K562 (cell line): ENCODE measurements around the gene WIF1. TPM values are rescaled to one million over a fixed set of nuclear protein-coding genes. Genes with fewer than 3 reads are reported as not detected.

Experiments
- ATAC-seq: fragments of 200-7000 bp; cut with Tn5 transposase; 3 replicates; pipeline ENCODE4 v1.9.1; 2020; ENCODE audit warnings: moderate library complexity
- BruUV-seq: library from RNA; stranded (reverse); fragments of 400-500 nt; replicated peaks from 2 replicates; lab custom pipeline; 2021; lab: Mats Ljungman, UMichigan
- CTCF ChIA-PET: fragments of 300-600 bp; formaldehyde crosslinking; extraction: SDS; loops from one replicate; lab custom pipeline; 2021; ENCODE audit warnings: low intra/inter-chr PET ratio; lab: Yijun Ruan, JAX
- POLR2A ChIA-PET: fragments of 300-600, 350-650 bp; sonication (Branson Sonifier 250); formaldehyde crosslinking; extraction: SDS; loops from one replicate; lab custom pipeline; 2021; ENCODE audit warnings: antibody characterized with exemption, inconsistent platforms; lab: Yijun Ruan, JAX
- DNase-seq, 4 experiments: peaks; one replicate each; pipeline versions ENCODE4 v3.0.0 to v3.0.0-alpha.2; 2011 to 2018; ENCODE audit warnings: low spot score in 3 of 4, mixed read lengths in 3 of 4; ENCODE audit errors: extremely low read depth in 1 of 4
- FAIRE-seq: peaks from 2 replicates; lab custom pipeline; 2011; peaks lifted over from hg19 to GRCh38; lab: Jason Lieb, UNC
- H2AFZ ChIP-seq: 2 replicates; pipeline ENCODE4 v1.6.0; 2011; ENCODE audit warnings: low read depth, low read length, control low read depth, inconsistent platforms
- H3K27ac ChIP-seq: fragments of 200-600 bp; 3 replicates; pipeline ENCODE4 v1.8.0; 2011; ENCODE audit warnings: low read depth, mild to moderate bottlenecking, control low read depth, inconsistent platforms, low read length, moderate library complexity, mixed read lengths; ENCODE audit errors: extremely low read depth
- H3K27me3 ChIP-seq, 2 experiments: fragments of 300-600 bp in 1 of 2; 2 replicates in 1 of 2; 3 replicates in 1 of 2; pipeline versions ENCODE4 v1.6.0 to v1.8.0; 2011; ENCODE audit warnings: inconsistent platforms in 2 of 2, low read length in 2 of 2, mild to moderate bottlenecking in 1 of 2, mixed read lengths in 1 of 2, moderate library complexity in 1 of 2; ENCODE audit not compliant: control insufficient read depth in 2 of 2, insufficient read depth in 2 of 2
- H3K36me3 ChIP-seq: fragments of 300-600 bp; 3 replicates; pipeline ENCODE4 v1.8.0; 2011; ENCODE audit warnings: mild to moderate bottlenecking, low read length, inconsistent platforms; ENCODE audit not compliant: control insufficient read depth, insufficient read depth
- H3K4me1 ChIP-seq, 2 experiments: fragments of 200-600 bp in 1 of 2; replicated peaks in 1 of 2; 2 replicates in 1 of 2; 3 replicates in 1 of 2; pipeline versions ENCODE4 v1.5.1 to v1.8.0; 2011; ENCODE audit warnings: inconsistent platforms in 2 of 2, low read length in 2 of 2, mild to moderate bottlenecking in 1 of 2, mixed read lengths in 1 of 2, moderate library complexity in 1 of 2; ENCODE audit not compliant: control insufficient read depth in 2 of 2, insufficient read depth in 2 of 2
- H3K4me2 ChIP-seq: 2 replicates; pipeline ENCODE4 v1.6.1; 2011; ENCODE audit warnings: low read length, control low read depth, inconsistent platforms, mixed read lengths; ENCODE audit not compliant: insufficient read depth
- H3K4me3 ChIP-seq: fragments of 200-600 bp; sonication (generic), shearing (Covaris generic); 2 replicates; pipeline ENCODE4 v1.5.1; 2016; ENCODE audit warnings: control low read depth, inconsistent platforms
- H3K79me2 ChIP-seq: fragments of 200-600 bp; 3 replicates; pipeline ENCODE4 v1.8.0; 2011; ENCODE audit warnings: low read length, inconsistent platforms; ENCODE audit not compliant: control insufficient read depth, insufficient read depth
- H3K9ac ChIP-seq, 2 experiments: 2 replicates each; pipeline versions ENCODE4 v1.6.0 to v1.6.1; 2011; ENCODE audit warnings: low read depth in 2 of 2, low read length in 2 of 2, control low read depth in 1 of 2, inconsistent platforms in 1 of 2, mild to moderate bottlenecking in 1 of 2, mixed read lengths in 1 of 2; ENCODE audit not compliant: insufficient read depth in 1 of 2
- H3K9me1 ChIP-seq: one replicate; pipeline ENCODE4 v1.6.0; 2011; ENCODE audit warnings: inconsistent platforms, mild to moderate bottlenecking, low read length, moderate library complexity; ENCODE audit not compliant: control insufficient read depth, insufficient read depth
- H3K9me3 ChIP-seq: replicated peaks from 2 replicates; pipeline ENCODE4 v1.5.1; 2011; ENCODE audit warnings: low read depth, low read length, inconsistent platforms; ENCODE audit not compliant: control insufficient read depth, insufficient read depth
- H4K20me1 ChIP-seq: replicated peaks from 2 replicates; pipeline ENCODE4 v1.6.1; 2011; ENCODE audit warnings: low read length, inconsistent platforms, mixed read lengths; ENCODE audit not compliant: control insufficient read depth, insufficient read depth
- CBX1 ChIP-seq: sonication (generic); IDR thresholded peaks from 2 replicates; pipeline ENCODE4 v1.6.1; 2016; ENCODE audit warnings: antibody characterized with exemption, low read depth, mild to moderate bottlenecking
- DNMT1 ChIP-seq: fragments of 450-650 bp; IDR thresholded peaks from 2 replicates; pipeline ENCODE4 v1.6.1; 2016; ENCODE audit warnings: antibody characterized with exemption, mild to moderate bottlenecking
- MAFK ChIP-seq: IDR thresholded peaks from 2 replicates; pipeline ENCODE4 v1.6.1; 2011; ENCODE audit warnings: low read length, improper control_type of control experiment
- MXD1 ChIP-seq: fragments of 250-450 bp; sonication (Bioruptor Pico); IDR thresholded peaks from 2 replicates; pipeline ENCODE4 v1.8.0; 2021; ENCODE audit warnings: borderline replicate concordance, mild to moderate bottlenecking, moderate library complexity; ENCODE audit not compliant: poor library complexity, severe bottlenecking
- NFE2 ChIP-seq: IDR thresholded peaks from 2 replicates; pipeline ENCODE4 v1.6.1; 2014; ENCODE audit warnings: antibody characterized with exemption, low read depth
- SMAD4 ChIP-seq: fragments of 250-450 bp; sonication (Bioruptor Pico); conservative IDR thresholded peaks from 2 replicates; pipeline ENCODE4 v1.8.0; 2021; ENCODE audit warnings: inconsistent platforms, mild to moderate bottlenecking, moderate library complexity
- ZC3H8 ChIP-seq: fragments of 450-650 bp; IDR thresholded peaks from 2 replicates; pipeline ENCODE4 v1.6.1; 2017
- WGBS: fragments of 100-300 bp; shearing (Covaris generic); methylation state at CpG from one replicate; pipeline ENCODE4 v1.1.6; 2016; ENCODE audit warnings: low coverage, mixed read lengths; ENCODE audit not compliant: insufficient coverage; ENCODE audit errors: missing lambda C conversion rate; 5-methylcytosine and 5-hydroxymethylcytosine counted together
- in situ Hi-C: fragments of 300-500 bp; cut with MboI; formaldehyde crosslinking; loops from 4 replicates; pipeline ENCODE4 v1.15.0; 2018; ENCODE audit warnings: inconsistent platforms, mixed read lengths
- intact Hi-C: fragments of 100-400 bp; cut with micrococcal nuclease; formaldehyde crosslinking; loops from 2 replicates; pipeline ENCODE4 v1.14.2; 2022
- polyA plus RNA-seq, 8 experiments: library from polyadenylated mRNA; depleted of rRNA in 4 of 8; stranded (reverse) in 5 of 8; unstranded in 3 of 8; fragments of >200 nt; fragmentation: Nextera tagmentation in 2 of 8; fragmentation: Illumina TruSeq in 1 of 8; extraction: Ambion mirVana in 2 of 8; extraction: Trizol in 1 of 8; gene quantifications; 2 replicates each; pipeline versions ENCODE4 v1.2.1 to v1.2.3, GENCODE V29; 2011 to 2014; ENCODE audit warnings: inconsistent platforms in 1 of 8, missing spikeins in 1 of 8
- total RNA-seq, 7 experiments: library from RNA; depleted of rRNA in 6 of 7; stranded (reverse); fragments of >200 nt in 6 of 7; fragmentation: Illumina TruSeq in 2 of 7; extraction: Trizol in 2 of 7; gene quantifications; 2 replicates each; pipeline versions ENCODE4 v1.2.1 to v1.2.3, GENCODE V29; 2011 to 2021; ENCODE audit warnings: low replicate concordance in 1 of 7
- TF ChIP-seq, protein P1 (sequence below): conservative IDR thresholded peaks from 2 replicates; pipeline ENCODE4 v1.6.1; 2011; ENCODE audit warnings: low read depth, mild to moderate bottlenecking, low read length; ENCODE audit not compliant: control insufficient read depth

WIF1 gene
- total and polyA plus RNA-seq, 9 of the 15 experiments (the other 6 are each of a cell fraction or from before 2014, with no cell fraction given): not detected

GRCh38 chr12:65010437-65010836 is 110.7 kb downstream of the WIF1 start:
- H3K79me2 ChIP-seq: no peaks in the 10 kb centered on the region
- no peaks in the 10 kb centered on the region; a peak in 1 of 5 replicates for H3K27me3 ChIP-seq
- H3K9ac ChIP-seq: no peak overlapping the region
- H3K9me3 ChIP-seq: no peaks in the 10 kb centered on the region
- no peak overlapping the region for H3K4me2 ChIP-seq
- BruUV-seq: no TSS peak
- in situ Hi-C loops: no loop called here
- TF ChIP-seq ZC3H8 (no peak), MXD1 (CRISPR knock-in tag) (no peak), SMAD4 (CRISPR knock-in tag) (no peak), DNMT1 (no peak), NFE2 (no peak), MAFK (no peak), CBX1 (no peak)
- TF ChIP-seq, all 486 proteins: peak for 0
- no peak overlapping the region for H3K27ac ChIP-seq
- no peaks in the 10 kb centered on the region for H3K9me1 ChIP-seq
- no peaks in the 10 kb centered on the region for H3K4me1 ChIP-seq
- FAIRE-seq (no peak), ATAC-seq (no peak), DNase-seq (no peak)
- WGBS: 0% methylated on average over 2 of the region's 2 CpGs
- no peak overlapping the region for H3K4me3 ChIP-seq
- no peaks in the 10 kb centered on the region for H4K20me1 ChIP-seq
- CTCF ChIA-PET: no interaction called here
- no peaks in the 10 kb centered on the region for H3K36me3 ChIP-seq
- POLR2A ChIA-PET: no interaction called here
- intact Hi-C loops: no loop called here
- H2AFZ ChIP-seq: no peak overlapping the region

DNA sequence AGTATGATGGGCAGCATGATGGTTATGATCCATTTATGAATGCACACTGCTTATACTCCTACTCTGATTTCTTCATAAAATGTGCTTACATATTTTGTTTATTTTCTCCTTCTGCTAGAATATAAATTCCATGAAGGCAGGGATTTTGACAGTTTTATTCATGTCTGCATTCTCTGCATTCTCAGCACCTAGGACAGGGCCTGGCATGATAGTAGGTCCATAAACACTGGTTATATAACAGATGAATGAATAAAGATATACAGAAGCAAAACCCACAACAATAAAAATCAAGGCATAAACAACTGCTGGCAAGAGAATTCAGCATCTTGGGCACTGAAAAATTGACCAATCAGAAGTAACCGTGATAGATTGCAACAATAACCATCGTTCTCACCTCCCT is 115.4 kb downstream of the WIF1 start:
- WGBS: 2% methylated on average over 2 of the region's 2 CpGs
- FAIRE-seq: no peak
- POLR2A ChIA-PET: interaction anchor here (0.6 kb wide), 1 partner anchor 17 kb away, joined by 3 read pairs; no protein-coding TSS in a partner anchor
- TF ChIP-seq, protein P1, sequence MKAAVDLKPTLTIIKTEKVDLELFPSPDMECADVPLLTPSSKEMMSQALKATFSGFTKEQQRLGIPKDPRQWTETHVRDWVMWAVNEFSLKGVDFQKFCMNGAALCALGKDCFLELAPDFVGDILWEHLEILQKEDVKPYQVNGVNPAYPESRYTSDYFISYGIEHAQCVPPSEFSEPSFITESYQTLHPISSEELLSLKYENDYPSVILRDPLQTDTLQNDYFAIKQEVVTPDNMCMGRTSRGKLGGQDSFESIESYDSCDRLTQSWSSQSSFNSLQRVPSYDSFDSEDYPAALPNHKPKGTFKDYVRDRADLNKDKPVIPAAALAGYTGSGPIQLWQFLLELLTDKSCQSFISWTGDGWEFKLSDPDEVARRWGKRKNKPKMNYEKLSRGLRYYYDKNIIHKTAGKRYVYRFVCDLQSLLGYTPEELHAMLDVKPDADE: no peak

More for the DNA sequence above, 115.4 kb downstream of the WIF1 start:
- no peaks in the 10 kb centered on the region for H3K36me3 ChIP-seq
- H3K4me2 ChIP-seq: no peak overlapping the region
- no peaks in the 10 kb centered on the region for H3K27me3 ChIP-seq
- intact Hi-C loops: no loop called here
- H3K79me2 ChIP-seq: no peaks in the 10 kb centered on the region
- in situ Hi-C loops: no loop called here
- H3K9me1 ChIP-seq: no peaks in the 10 kb centered on the region
- no peak overlapping the region for H3K4me3 ChIP-seq
- no peaks in the 10 kb centered on the region for H3K9me3 ChIP-seq
- BruUV-seq: no TSS peak
- H3K4me1 ChIP-seq: no peaks in the 10 kb centered on the region
- ATAC-seq (no peak), DNase-seq (no peak)
- H4K20me1 ChIP-seq: no peaks in the 10 kb centered on the region
- CTCF ChIA-PET: no interaction called here
- H3K27ac ChIP-seq: no peak overlapping the region
- H3K9ac ChIP-seq: no peak overlapping the region
- H2AFZ ChIP-seq: no peak overlapping the region
